ENCODE measurements around the gene LIPT2. TPM values are rescaled to one million over a fixed set of nuclear protein-coding genes. Genes with fewer than 3 reads are reported as not detected.
A peak's percentile ranks its signal among the peaks of the same experiment; 100 is the strongest.

LIPT2 gene
- total RNA-seq (10 to 100 TPM; 32.6 to 43.1 TPM), polyA plus RNA-seq (ENCODE audit: insufficient read depth, low read depth, low replicate concordance) (25.0 TPM)
- long read RNA-seq, donor 1, partial matches to known transcripts = 0 of 4 reads
- long read RNA-seq, donor 1, other reads (novel, unspliced or antisense) = 0 of 4 reads
- long read RNA-seq, donor 2, partial matches to known transcripts = 0 of 2 reads
- long read RNA-seq, donor 2, other reads (novel, unspliced or antisense) = 0 of 2 reads

- 0% methylated on average over 12 to 20 of the region's 94 CpGs for WGBS, 2 donors
- Histone ChIP-seq H3K4me3 (peak within 1 kb of the TSS; percentile 92 to 94), H3K27me3 (no peaks in the 10 kb centered on the region), H3K4me1 (peaks cover 5% of the 10 kb centered on the region), H3K9me3 (no peaks in the 10 kb centered on the region), H3K27ac (peak within 1 kb of the TSS; percentile 97 to 99), H3K36me3 (ENCODE audit: low read depth, missing control alignments) (no peaks in the 10 kb centered on the region)
- DNase-seq = peak; percentile 98
- TF ChIP-seq CTCF (IDR thresholded peaks at IDR 0.05) (no peak), POLR2A (IDR thresholded peaks at IDR 0.05) (no peak)
- intact Hi-C loops (cut with DNase I; ENCODE audit: low total_unique reads) = no loop called here
Measured at GRCh38 chr11:74492974-74493790, at the start of gene LIPT2. TSS of gene LIPT2 (minus strand) at chr11:74493724. CDS start at chr11:74493703, 21 bp downstream.

GRCh38 chr11:74541466-74541865 lies 47.9 kb upstream of the LIPT2 start:
- Histone ChIP-seq H3K9me3 (no peaks in the 10 kb centered on the region), H3K4me3 (no peak overlapping the region), H3K36me3 (ENCODE audit: low read depth, missing control alignments) (no peaks in the 10 kb centered on the region), H3K27me3 (no peaks in the 10 kb centered on the region), H3K27ac (no peak overlapping the region), H3K4me1 (no peaks in the 10 kb centered on the region)
- intact Hi-C loops (cut with DNase I; ENCODE audit: low total_unique reads) = no loop called here
- DNase-seq = no peak
- 86 to 88% methylated on average over 9 to 10 of the region's 10 CpGs for WGBS, 2 donors
- TF ChIP-seq POLR2A (IDR thresholded peaks at IDR 0.05) (no peak), CTCF (IDR thresholded peaks at IDR 0.05) (no peak)

- intact Hi-C loops (cut with DNase I; ENCODE audit: low total_unique reads) = no loop called here
- DNase-seq = no peak
- no peaks in the 10 kb centered on the region for H3K9me3 ChIP-seq
- no peak overlapping the region for H3K27ac ChIP-seq
- no peaks in the 10 kb centered on the region for H3K4me1 ChIP-seq
- TF ChIP-seq CTCF (IDR thresholded peaks at IDR 0.05) = no peak
- H3K4me3 ChIP-seq = no peak overlapping the region
- H3K36me3 ChIP-seq (ENCODE audit: low read depth, missing control alignments) = no peaks in the 10 kb centered on the region
- no peaks in the 10 kb centered on the region for H3K27me3 ChIP-seq
- 96% methylated on average over 9 of the region's 9 CpGs for WGBS, 2 donors
Measured at GRCh38 chr11:74540270-74540669, 46.7 kb upstream of the LIPT2 start.

- TF ChIP-seq CTCF (IDR thresholded peaks at IDR 0.05) (no peak), POLR2A (IDR thresholded peaks at IDR 0.05) (no peak)
- Histone ChIP-seq H3K4me3 (no peak overlapping the region), H3K27ac (no peak overlapping the region), H3K36me3 (ENCODE audit: low read depth, missing control alignments) (no peaks in the 10 kb centered on the region), H3K27me3 (no peaks in the 10 kb centered on the region), H3K4me1 (no peaks in the 10 kb centered on the region), H3K9me3 (no peaks in the 10 kb centered on the region)
- intact Hi-C loops (cut with DNase I; ENCODE audit: low total_unique reads) = no loop called here
- no peak for DNase-seq
Measured at GRCh38 chr11:74538680-74539079, 45.2 kb upstream of the LIPT2 start.
